ENCODE results near the gene PACSIN1.

DNA sequence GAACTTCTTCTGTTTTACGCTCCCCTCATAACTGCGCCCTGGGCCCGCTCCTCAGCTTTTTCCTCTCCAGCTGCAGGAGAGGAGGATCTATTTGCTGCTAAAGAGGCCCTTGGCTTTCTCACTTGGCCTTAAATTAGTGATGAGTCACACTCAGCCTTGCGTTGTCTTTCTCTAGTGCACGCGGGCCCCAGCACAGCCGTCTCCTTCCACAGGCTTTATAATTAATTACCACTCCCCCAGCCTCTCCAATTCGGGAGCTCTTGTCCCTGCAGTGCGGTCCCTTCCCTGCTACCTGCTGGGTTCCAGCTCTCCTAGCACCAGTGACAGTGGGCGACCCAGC is 25.2 kb downstream of the PACSIN1 start:
- TF ChIP-seq POLR2A (IDR thresholded peaks at IDR 0.05): no peak
- TF ChIP-seq, protein P1, sequence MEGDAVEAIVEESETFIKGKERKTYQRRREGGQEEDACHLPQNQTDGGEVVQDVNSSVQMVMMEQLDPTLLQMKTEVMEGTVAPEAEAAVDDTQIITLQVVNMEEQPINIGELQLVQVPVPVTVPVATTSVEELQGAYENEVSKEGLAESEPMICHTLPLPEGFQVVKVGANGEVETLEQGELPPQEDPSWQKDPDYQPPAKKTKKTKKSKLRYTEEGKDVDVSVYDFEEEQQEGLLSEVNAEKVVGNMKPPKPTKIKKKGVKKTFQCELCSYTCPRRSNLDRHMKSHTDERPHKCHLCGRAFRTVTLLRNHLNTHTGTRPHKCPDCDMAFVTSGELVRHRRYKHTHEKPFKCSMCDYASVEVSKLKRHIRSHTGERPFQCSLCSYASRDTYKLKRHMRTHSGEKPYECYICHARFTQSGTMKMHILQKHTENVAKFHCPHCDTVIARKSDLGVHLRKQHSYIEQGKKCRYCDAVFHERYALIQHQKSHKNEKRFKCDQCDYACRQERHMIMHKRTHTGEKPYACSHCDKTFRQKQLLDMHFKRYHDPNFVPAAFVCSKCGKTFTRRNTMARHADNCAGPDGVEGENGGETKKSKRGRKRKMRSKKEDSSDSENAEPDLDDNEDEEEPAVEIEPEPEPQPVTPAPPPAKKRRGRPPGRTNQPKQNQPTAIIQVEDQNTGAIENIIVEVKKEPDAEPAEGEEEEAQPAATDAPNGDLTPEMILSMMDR (IDR thresholded peaks at IDR 0.05): no peak

Data from breast epithelium (tissue), 3 donors.